Calu3 (cell line): ENCODE measurements around the gene NCAPG. TPM values are rescaled to one million over a fixed set of nuclear protein-coding genes. Genes with fewer than 3 reads are reported as not detected.

ENCODE experiments used
- BruUV-seq: library from RNA; stranded (reverse); fragments of 400-500 nt; replicated peaks from 2 replicates; lab custom pipeline; 2021; lab: Mats Ljungman, UMichigan
- CTCF ChIA-PET: fragments of 300-600 bp; sonication (Branson Sonifier 250); formaldehyde crosslinking; loops from one replicate; lab custom pipeline; 2022; ENCODE audit warnings: antibody characterized with exemption; lab: Charles Lee
- DNase-seq: peaks from one replicate; pipeline ENCODE4 v3.0.0; 2022
- H3K27ac Mint-ChIP-seq: one replicate; pipeline ENCODE4 v1.8.0; 2022; ENCODE audit warnings: mixed read lengths; ENCODE audit not compliant: unreplicated experiment
- H3K27me3 Mint-ChIP-seq: one replicate; pipeline ENCODE4 v1.8.0; 2022; ENCODE audit warnings: mixed read lengths; ENCODE audit not compliant: unreplicated experiment
- H3K36me3 Mint-ChIP-seq: one replicate; pipeline ENCODE4 v1.8.0; 2022; ENCODE audit warnings: mild to moderate bottlenecking, moderate library complexity, mixed read lengths; ENCODE audit not compliant: insufficient read depth, unreplicated experiment
- H3K4me1 Mint-ChIP-seq: one replicate; pipeline ENCODE4 v1.8.0; 2022; ENCODE audit warnings: mild to moderate bottlenecking, low read depth, mixed read lengths; ENCODE audit not compliant: unreplicated experiment
- H3K4me3 Mint-ChIP-seq: one replicate; pipeline ENCODE4 v1.8.0; 2022; ENCODE audit warnings: mild to moderate bottlenecking, low read depth, moderate library complexity, mixed read lengths; ENCODE audit not compliant: unreplicated experiment
- H3K9me3 Mint-ChIP-seq: one replicate; pipeline ENCODE4 v1.8.0; 2022; ENCODE audit warnings: low read depth, mixed read lengths; ENCODE audit not compliant: unreplicated experiment
- intact Hi-C: fragments of 100-400 bp; cut with micrococcal nuclease; formaldehyde crosslinking; loops from one replicate; pipeline ENCODE4 v1.10.0; 2022; ENCODE audit not compliant: unreplicated experiment
- total RNA-seq: library from RNA; stranded (reverse); gene quantifications from 2 replicates; pipeline ENCODE4 v1.2.3, GENCODE V29; 2022
- TF ChIP-seq, protein P1 (sequence below): fragments of 200-600 bp; IDR thresholded peaks from one replicate; pipeline ENCODE4 v1.8.0; 2022; ENCODE audit warnings: antibody characterized with exemption; ENCODE audit not compliant: unreplicated experiment

Gene NCAPG
- total RNA-seq, 1 experiment from 2014 or later: 35.3 TPM

DNA sequence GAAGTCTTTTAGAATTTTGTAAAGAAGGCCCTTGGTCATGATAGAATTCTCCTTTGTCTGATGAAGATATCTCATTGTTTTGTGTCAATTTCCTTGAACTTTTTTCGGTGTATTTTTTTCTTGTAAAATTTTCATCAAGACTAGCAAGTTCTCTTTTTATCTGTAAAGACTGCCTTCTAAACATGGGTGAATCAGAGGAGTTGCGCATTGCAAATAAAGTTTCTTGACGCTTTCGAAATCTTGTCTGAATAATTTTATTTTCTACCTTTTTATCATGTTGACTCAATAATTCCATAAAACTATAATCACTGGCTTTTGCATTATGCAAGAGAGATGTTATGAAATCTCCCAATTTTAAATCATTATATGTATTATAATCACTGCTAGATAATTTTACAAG lies 66.2 kb downstream of the NCAPG start:
- CTCF ChIA-PET: no interaction called here
- TF ChIP-seq, protein P1, sequence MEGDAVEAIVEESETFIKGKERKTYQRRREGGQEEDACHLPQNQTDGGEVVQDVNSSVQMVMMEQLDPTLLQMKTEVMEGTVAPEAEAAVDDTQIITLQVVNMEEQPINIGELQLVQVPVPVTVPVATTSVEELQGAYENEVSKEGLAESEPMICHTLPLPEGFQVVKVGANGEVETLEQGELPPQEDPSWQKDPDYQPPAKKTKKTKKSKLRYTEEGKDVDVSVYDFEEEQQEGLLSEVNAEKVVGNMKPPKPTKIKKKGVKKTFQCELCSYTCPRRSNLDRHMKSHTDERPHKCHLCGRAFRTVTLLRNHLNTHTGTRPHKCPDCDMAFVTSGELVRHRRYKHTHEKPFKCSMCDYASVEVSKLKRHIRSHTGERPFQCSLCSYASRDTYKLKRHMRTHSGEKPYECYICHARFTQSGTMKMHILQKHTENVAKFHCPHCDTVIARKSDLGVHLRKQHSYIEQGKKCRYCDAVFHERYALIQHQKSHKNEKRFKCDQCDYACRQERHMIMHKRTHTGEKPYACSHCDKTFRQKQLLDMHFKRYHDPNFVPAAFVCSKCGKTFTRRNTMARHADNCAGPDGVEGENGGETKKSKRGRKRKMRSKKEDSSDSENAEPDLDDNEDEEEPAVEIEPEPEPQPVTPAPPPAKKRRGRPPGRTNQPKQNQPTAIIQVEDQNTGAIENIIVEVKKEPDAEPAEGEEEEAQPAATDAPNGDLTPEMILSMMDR: no peak
- H3K4me1 Mint-ChIP-seq: no peaks in the 10 kb centered on the region
- H3K27ac Mint-ChIP-seq: no peak overlapping the region
- no TSS peak for BruUV-seq
- no peak overlapping the region for H3K4me3 Mint-ChIP-seq
- intact Hi-C loops: no loop called here
- DNase-seq: no peak
- no peaks in the 10 kb centered on the region for H3K9me3 Mint-ChIP-seq
- H3K36me3 Mint-ChIP-seq: no peaks in the 10 kb centered on the region
- H3K27me3 Mint-ChIP-seq: no peaks in the 10 kb centered on the region

- H3K9me3 Mint-ChIP-seq: no peaks in the 10 kb centered on the region
- no peaks in the 10 kb centered on the region for H3K27me3 Mint-ChIP-seq
- no peak overlapping the region for H3K4me3 Mint-ChIP-seq
- no peak overlapping the region for H3K27ac Mint-ChIP-seq
- intact Hi-C loops: no loop called here
- no TSS peak for BruUV-seq
- no peak for DNase-seq
- CTCF ChIA-PET: no interaction called here
- no peaks in the 10 kb centered on the region for H3K4me1 Mint-ChIP-seq
- TF ChIP-seq, protein P1: no peak
- no peaks in the 10 kb centered on the region for H3K36me3 Mint-ChIP-seq
Observed at GRCh38 chr4:17877661-17878060, 66.9 kb downstream of the NCAPG start.

GRCh38 chr4:17884063-17884462 lies 73.3 kb downstream of the NCAPG start:
- CTCF ChIA-PET: no interaction called here
- intact Hi-C loops: loop anchor here (5.0 kb wide), 1 partner anchor 138 kb away; the partner anchor contains the start of gene LCORL
- Mint-ChIP-seq H3K9me3 (no peaks in the 10 kb centered on the region), H3K27ac (no peak overlapping the region), H3K4me1 (no peaks in the 10 kb centered on the region), H3K4me3 (no peak overlapping the region), H3K27me3 (no peaks in the 10 kb centered on the region), H3K36me3 (no peaks in the 10 kb centered on the region)
- no TSS peak for BruUV-seq
- TF ChIP-seq, protein P1: no peak
- no peak for DNase-seq

DNA sequence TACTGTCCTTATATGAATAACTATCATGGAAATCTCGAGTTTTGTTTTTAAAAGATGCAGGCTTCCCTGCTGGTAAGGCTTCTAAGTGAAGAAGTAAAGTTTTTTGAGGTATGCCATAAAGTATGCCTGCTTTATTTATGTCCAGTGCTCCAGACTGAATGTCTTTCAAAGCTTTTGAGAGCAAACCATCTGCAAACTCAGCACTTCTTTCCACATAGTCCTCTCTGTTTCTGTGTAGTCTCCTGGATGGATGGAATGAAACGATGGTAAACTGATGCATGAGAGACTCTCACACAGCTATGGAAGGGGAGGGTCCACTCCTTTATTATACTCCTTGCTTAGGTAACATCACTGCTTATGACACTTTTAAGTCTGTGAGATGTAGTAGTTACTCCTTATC lies 73.7 kb downstream of the NCAPG start:
- intact Hi-C loops: loop anchor here (5.0 kb wide), 1 partner anchor 138 kb away; the partner anchor contains the start of gene LCORL
- Mint-ChIP-seq H3K4me3 (no peak overlapping the region), H3K36me3 (no peaks in the 10 kb centered on the region), H3K27ac (no peak overlapping the region), H3K4me1 (no peaks in the 10 kb centered on the region), H3K9me3 (no peaks in the 10 kb centered on the region), H3K27me3 (no peaks in the 10 kb centered on the region)
- no peak for DNase-seq
- CTCF ChIA-PET: no interaction called here
- BruUV-seq: no TSS peak
- TF ChIP-seq, protein P1: no peak
